Non-pigmented ciliary epithelial cell (primary cell): Measurements from ENCODE around the gene VWA3B.
"Not testable (repeated sequence)": the region's sequence is repeated elsewhere in the genome, so short reads cannot be mapped to it uniquely, and the experiment has no call there.

ENCODE experiments used
- DNase-seq: peaks from one replicate; pipeline ENCODE4 v3.0.0-alpha.2; 2010; ENCODE audit warnings: low read depth

Gene VWA3B

DNA sequence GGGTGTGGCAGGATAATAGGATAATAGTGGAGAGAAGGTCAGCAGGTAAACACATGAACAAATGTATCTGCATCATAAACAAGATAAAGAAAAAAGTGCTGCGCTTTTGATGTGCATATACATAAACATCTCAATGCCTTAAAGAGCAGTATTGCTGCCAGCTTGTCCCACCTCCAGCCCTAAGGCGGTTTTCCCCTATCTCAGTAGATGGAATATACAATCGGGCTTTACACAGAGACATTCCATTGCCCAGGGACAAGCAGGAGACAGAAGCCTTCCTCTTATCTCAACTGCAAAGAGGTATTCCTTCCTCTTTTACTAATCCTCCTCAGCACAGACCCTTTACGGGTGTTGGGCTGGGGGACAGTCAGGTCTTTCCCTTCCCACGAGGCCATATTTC, 43.1 kb downstream of the VWA3B start:
- DNase-seq = not testable (repeated sequence)

DNA sequence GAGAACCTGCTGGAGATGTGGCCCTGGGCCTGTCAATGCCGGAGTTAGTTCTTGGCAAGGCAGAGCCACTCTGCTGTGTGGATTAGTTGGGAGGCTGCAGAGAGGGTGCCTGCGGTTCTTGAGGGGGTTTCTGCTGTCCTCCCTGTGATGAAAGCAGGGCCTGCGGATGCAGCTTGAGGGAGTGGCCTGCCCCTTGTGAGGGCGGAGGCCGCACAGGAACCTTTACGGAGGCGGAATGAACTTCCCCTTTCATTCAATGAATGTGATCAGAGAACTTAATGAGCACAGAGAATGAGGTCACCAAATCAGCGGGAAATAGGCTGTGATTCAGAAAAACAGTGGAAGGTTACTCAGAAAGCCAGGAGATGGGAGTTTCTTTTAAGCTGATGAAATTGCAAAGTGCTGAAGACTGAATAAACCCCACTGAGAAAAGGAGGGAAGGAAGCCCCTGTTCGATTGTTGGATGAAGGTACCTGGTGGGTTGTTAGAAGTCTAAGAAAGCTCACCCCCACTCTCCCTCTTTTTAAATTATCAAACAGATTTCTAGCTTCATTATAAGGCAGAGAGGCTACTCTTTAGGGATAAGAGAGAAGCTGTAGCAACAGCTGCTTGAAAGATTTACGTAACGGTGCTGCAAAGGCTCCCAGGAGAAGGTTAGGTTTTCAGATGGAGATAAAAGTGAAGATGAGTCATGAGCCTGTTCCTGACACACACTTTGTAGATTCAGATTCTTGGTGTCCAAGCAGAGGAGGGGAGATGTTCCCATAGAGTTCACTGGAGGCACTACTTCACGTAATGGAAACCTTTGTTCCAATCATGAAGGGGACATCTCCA, 47.4 kb downstream of the VWA3B start:
- no peak for DNase-seq

DNA sequence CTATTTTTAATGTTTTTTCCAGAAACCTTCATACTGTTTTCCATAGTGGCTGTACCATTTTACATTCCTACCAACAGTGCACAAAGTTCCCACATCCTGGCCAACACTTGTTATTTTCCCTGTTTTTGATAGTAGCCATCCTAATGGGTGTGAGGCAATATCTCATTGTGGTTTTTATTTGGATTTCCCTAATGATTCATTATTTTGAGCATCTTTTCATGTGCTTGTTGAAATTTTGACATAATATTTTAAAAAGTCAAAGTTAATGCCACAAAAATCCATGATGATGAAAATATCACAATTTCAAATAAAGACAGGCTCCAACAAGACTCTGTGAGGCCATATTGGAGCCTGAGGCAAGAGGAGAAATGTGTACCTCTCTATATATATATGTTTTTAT, 50.2 kb downstream of the VWA3B start:
- DNase-seq = no peak

DNA sequence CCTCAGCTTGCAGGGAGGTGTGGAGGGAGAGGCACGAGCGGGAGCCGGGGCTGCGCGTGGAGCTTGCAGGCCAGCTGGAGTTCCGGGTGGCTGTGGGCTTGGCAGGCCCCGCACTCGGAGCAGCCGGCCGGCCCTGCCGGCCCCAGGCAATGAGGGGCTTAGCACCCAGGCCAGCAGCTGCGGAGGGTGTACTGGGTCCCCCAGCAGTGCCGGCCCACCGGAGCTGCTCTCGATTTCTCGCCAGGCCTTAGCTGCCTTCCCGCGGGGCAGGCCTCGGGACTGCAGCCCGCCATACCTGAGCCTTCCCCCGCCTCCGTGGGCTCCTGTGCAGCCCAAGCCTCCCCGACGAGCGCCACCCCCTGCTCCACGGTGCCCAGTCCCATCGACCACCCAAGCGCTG, 52.0 kb downstream of the VWA3B start:
- not testable (repeated sequence) for DNase-seq

DNA sequence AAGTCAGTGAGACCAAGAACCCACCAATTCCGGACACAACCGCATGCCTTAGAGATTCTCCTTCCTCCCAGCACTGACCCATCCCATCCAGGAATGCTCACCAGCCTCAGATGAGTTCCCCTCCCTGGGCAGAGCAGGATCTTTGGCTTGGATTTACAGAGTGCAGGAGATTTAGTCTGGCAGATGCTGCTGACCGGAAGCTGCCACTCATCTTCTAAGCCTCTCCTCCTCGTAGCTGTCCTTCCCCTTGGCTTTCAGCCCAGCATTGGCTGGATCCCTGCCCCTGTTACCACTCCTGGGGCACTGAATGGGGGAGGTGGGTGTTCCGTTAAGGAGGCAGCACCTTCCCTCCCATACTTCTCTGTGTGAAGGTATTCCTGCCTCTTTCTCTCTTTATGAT, 53.2 kb downstream of the VWA3B start:
- no peak for DNase-seq

DNA sequence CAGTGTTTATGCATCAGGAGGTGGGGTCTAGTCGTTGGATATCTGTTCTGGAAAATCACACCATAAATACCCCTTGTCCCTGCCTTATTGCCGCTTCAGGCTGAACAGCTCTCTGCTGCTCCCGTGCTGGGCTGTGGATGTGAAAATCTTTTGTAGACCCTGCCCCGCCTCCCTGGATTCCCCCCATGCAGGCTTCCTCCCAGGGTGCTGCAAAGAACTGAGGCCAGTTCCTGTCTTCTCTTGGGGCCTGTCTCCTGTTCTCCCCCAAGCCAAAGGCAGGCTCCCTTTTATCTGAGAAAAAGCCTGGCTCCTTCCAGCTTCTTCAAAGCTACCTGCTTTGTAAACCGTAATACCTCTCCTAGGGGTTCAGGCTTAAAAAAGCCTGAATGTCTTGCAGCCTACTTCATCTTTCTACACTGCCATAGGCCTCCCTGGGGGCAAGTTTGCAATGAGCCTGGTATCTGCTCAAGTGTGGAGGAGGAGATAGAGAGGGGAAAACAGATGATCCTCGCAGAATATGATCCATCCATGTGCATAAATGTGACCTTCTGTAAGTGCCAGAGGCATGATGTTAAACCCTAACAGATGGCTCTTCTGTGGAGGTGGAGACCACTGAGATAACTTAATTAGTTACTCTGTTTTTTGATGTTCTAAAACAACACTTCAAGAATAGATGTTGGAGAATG, 55.3 kb downstream of the VWA3B start:
- DNase-seq = no peak

DNA sequence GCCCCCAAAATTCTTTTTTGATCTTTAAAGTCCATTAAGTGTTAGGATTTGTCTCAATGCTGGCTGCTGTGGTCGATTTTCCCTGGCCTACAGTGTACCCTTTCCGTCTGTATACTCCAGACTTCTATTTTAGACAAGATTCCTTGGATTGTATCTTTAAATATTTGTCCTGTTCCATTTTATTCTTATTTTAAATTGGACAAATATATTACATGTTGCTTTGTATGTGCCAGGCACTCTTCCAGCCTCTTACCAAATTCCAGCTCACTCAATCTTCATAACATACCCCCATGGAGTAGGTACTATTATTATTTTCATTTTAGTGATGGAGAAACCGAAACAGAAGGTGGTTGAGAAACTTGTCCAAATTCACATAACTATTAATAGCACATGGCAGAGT, 58.1 kb downstream of the VWA3B start:
- DNase-seq = no peak

DNA sequence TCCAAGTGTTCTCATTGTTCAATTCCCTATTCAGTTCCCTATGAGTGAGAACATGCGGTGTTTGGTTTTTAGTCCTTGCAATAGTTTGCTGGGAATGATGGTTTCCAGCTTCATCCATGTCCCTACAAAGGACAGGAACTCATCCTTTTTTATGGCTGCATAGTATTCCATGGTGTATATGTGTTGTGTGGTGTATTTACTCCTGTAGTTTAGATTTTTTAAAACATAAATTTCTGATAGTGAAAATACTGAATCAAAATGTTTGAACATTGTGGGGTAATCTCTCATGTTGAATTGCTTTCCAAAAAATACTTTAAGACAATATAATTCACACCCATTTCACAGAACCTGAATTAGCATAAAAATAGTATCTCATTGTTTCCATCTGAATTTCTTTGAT, 60.9 kb downstream of the VWA3B start:
- not testable (repeated sequence) for DNase-seq

DNA sequence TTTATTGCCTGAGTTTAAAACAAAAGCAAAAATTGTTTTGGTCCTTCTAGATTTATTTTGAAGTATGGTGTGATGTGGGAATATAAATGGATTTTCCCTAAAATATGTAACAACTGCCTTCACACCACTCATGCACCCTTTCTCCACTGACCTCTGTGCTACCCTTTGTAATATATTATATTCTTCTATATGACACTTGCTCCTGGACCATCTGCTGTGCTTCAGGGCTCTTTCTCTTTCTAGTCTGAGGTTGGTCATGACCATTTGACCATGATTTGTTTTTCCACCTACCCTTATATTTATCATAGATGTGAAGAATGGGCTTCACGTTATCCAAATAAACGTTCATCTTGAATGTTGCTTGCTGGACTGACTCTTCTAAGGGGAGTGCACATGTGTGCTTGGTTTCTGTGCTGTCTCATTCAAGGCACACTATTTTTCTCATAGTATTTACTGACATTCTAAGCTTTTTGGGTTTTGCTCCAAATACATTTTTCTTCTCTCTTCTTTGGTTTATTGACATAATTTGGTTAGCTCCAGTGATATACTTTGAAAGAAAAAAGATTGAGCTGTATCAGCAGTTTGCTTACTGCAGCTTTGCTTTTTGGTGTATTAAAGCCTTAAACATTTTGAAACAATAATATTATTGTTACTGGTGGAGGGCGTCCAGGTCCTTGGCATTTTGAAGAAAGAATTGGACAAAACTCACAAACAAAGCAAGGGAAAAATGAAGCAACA, 61.8 kb downstream of the VWA3B start:
- no peak for DNase-seq

DNA sequence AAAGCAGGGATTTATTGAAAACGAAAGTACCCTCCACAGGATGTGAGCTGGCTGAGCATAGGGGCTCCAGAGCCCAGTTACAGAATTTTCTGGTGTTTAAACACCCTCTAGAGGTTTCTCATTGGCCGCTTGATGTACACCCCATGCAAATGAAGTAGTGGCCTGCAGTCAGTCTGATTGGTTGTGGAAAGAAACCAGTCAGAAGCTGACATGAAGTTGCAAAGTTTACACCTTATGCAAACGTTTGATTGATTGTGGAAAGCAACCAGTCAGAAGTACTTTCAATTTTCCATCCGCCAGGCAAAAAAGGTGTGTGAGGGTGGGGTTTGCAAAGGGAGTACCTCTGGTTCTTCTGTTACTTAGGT, 62.3 kb downstream of the VWA3B start:
- DNase-seq = no peak

DNA sequence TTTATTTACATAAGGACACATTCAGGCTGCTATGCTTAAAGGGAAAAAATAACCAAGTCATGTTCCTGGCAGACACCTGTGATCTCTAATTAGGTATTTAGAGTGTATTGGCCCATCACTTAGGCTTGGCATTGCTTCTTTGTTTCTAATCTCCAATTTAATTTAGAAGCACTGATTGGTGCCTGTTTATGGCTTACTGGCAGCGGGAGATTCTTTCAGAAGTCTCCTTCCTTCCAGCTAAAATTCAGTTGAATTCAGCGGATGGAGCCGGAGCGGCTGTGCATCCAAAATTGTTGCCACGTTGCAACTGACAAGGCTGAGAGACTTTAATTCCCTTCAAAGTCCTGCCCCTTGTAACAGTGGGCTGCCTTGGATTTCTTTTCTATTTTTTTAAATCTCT, 66.5 kb downstream of the VWA3B start:
- DNase-seq = no peak

DNA sequence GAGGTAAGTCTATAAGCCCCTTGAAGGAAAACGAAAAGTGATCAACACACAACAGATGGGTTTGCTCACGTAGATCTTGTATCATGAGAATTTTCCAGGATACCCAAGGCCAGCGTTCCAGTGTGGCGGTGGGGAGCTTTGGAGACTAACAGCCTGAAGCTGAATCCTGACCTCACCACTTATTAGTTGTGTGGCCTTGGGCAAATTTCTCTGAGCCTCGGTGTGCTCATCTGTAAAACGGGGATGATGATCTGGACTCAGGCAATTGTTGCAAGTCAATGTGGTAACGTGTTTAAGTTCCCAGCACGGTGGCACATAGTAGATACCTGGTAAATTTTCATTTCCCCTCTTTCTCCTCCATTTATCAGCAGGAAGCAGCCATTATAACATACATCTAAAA, 68.3 kb downstream of the VWA3B start:
- no peak for DNase-seq

DNA sequence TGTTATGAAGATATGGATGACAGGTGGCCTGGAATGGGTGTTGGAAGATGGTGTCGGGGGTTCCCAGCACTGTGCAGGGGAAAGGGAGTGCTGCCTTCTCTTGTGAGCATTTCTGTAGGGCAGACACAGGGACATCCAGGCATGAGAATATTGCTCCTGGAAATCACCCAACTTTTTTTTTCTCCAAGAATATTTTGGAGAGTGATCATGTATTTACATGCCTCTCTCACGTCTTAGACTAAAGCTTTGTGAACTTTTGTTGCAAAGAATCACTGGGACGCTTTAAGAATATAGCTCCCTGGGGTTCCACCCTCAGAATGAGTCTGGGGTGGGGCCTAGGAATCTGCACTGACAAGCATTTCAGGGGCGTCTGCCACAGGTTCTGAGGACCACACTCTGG, 68.7 kb downstream of the VWA3B start:
- no peak for DNase-seq

DNA sequence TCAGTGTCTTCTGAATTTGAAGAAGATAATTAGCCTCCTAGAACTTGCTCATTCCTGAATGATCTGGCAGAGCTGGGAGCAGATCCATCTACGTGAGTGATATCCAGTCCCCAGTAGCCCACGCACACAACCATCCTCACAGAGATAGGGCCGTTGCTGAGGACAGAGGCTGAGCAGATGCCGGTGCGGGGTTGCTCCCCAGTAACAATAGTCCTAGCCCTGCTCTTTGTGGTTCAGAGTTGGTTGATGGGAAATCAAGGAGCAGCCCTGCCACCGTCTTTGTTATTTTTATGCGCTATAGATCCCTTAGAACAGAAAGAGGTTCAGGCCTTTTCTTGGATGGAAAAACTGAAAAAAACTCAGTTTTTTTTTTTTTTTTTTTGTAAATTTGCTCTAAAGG, 69.3 kb downstream of the VWA3B start:
- no peak for DNase-seq

DNA sequence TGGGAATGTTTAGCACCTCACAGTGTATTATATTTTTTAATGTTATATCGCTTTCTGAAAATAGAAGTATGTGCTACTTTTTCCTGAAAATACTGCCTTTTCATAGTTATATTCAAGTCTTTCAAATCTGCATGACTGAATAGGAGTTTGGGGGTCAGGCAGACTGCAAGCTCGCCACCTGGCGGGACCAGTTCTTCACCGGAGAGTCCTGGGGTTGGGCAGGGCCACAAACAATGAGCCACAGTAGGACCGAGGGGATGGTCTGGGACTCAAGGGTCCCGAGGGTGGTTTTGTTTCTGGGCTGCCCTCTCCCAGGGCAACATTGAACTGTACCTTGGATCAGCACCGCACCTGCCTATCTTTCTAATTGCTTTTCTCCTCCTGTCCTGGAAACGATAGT, 70.6 kb downstream of the VWA3B start:
- DNase-seq = no peak

DNA sequence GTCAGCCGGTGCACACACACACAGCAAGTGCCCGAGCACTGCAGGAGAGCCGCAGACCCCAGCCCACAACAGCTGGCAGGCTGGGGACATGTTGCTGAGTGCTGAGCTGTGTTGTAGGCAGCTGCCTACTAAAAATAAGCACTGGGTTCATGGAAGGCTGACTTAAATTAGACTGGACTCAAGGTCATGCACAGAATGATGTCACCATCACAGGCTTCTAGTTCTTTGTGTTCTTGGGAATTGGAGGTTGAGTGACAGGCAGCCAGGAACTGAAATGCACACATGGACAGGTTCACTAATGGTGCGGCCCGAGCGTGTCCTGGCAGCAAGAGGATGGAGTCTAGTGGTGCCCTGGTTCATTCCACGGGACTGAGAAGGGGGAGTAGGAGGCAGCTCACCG, 71.3 kb downstream of the VWA3B start:
- DNase-seq = no peak

DNA sequence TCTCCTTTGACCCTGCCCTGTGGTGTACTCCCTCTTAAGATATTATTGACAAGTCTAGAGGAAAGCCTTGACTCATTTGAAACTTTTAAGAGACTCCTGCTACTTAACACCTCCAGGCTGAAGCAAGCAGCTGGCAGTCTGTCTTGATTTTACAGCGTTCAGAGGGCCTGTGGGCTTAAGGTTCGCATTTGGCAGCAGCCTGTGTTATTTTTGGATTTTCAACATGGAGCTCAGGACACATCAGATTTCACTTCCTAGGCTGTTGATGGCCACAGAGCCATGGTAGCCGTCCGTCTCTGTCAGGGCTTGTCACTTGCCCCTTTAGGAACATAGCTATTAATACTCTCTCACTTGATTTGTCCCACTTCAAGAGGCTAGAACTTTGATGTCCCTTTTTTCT, 73.6 kb downstream of the VWA3B start:
- DNase-seq = no peak

DNA sequence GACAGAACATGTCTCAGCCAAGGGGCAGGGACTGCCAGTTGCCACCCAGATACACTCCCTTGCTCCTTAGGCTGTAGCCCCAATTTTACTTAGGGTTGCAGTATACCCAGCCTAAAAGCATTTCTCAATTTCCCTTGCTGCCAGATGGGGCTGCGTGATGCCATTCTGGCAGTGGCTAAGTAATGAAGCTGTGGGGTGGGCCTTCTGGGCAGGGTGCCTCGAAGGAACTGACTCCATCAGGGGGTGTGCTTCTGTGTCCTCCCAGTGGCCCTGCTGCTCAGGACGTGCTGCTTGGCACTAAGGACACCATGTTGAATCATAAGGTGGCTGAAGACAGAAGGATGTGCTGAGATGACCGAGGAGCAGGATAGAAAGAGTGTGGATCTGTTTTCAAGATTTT, 74.2 kb downstream of the VWA3B start:
- no peak for DNase-seq

DNA sequence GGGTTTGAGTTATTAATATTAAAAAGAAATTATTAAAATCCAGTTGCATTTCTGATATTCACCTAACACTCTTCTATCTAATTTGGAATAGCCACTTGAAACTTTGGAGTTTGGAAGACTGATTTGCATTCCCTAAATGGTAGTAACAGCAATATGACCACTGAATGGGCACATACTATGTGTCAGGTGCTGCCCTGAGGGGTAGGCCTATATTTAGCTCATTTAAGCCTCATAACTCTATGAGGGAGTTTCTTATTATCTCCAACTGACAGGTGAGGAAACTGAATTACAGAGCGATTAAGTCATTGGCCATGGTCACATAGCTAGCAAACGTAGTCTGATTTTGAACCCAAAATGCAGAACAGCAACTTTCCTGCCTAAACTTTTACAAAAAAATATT, 77.3 kb downstream of the VWA3B start:
- DNase-seq = no peak

DNA sequence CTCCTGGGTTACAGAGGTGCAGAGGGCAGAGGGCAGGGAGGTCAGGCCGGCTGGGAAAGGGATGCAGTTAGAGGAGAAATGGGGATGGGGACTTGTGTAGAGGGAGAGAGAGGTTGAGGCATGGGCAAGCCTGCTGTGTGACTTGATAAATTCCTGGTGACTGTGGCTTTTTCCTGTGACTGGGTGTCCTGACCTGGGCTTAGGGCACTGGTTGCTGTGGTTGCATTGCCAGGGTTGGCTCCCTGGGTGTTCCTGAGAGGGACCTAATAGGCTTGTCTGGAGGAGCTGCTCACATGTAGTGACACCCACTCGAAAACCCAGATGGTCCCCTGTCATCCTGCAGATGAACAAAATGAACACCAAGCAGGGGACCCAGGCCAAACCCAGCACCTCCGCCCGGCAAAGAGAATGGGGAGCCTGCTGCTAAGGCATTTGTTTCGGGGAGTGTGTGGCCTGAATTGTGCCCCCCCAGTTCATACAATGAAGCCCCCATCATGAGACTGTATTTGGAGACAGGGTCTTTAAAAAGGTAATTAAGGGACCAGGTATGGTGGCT, 78.6 kb downstream of the VWA3B start:
- no peak for DNase-seq

DNA sequence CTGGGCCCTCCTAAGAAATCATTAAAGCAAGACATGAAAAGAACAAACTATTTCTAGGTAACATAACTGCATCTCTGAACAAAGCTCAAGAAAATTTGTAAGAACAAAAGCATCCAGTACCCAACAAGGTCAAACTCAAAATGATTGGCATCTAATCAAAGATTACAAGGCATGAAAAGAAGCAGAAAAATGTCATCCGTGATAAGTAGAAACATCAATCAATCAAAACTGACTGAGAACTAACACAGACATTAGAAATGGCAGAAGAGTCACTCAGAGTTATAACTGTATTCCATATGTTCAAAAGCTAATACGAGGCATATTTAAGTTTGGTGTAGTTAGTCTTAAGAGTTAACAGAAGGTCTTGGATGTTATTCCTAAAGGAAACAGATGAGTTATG, 80.9 kb downstream of the VWA3B start:
- no peak for DNase-seq

DNA sequence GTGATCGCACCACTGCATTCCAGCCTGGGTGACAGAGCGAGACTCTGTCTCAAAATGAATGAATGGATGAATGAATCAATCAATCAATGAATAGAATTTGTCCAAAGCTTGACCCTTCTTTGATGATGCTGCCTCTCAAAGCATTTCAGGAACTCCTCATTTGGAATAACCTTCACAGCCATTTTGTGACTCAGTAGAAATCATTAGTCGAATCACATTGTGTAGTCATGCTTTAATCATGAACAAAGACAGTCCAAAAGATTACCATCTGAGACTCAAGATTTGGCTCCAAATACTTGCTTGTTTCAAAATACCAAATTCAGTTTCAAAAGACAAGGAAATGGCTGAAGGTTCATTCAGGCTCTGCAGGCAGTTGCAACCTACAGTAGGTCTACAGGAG, 83.1 kb downstream of the VWA3B start:
- DNase-seq = no peak
